Fibroblast of skin of right biceps (primary cell): ENCODE results near the gene C1orf232.

Experiments used
- DNase-seq: peaks from one replicate; pipeline ENCODE4 v3.0.0-alpha.2; 2013

C1orf232 gene

DNA sequence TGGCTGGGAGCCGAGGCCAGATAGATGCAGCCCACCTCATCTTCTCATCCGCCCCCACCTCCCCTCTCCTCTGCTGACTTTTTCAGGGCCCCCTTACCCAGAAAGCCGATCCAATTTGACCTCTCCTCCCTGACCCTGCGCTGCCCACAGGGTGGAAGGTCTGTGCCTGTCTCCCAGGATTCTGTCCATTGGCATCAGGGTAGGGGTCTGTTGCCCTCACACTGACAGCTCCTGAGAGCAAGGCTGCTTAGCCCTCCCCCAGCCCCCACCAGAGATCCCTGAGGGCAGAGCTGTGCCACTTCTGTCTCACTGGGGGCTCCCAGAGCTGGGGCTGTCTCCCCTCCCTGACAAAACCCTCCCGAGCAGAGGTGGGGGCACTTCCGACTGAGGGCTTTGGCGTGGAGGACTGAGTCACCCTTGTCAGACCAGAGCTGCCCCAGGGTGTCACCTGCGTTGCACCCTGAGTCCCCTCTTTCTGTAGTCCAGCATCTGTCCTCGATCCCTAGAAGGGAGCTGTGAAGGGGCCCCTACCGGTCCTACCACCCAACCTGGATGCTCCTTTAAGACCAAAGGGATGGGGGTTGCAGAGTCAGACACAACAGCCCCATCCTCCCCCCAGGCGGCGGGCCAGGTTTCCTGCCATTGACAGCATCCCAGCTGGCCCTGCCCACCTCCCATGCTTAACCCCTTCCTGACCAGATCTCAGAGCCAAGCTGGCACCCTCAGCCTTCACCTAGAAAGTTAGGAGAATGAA, 12.3 kb downstream of the C1orf232 start:
- DNase-seq = peak; percentile 47

DNA sequence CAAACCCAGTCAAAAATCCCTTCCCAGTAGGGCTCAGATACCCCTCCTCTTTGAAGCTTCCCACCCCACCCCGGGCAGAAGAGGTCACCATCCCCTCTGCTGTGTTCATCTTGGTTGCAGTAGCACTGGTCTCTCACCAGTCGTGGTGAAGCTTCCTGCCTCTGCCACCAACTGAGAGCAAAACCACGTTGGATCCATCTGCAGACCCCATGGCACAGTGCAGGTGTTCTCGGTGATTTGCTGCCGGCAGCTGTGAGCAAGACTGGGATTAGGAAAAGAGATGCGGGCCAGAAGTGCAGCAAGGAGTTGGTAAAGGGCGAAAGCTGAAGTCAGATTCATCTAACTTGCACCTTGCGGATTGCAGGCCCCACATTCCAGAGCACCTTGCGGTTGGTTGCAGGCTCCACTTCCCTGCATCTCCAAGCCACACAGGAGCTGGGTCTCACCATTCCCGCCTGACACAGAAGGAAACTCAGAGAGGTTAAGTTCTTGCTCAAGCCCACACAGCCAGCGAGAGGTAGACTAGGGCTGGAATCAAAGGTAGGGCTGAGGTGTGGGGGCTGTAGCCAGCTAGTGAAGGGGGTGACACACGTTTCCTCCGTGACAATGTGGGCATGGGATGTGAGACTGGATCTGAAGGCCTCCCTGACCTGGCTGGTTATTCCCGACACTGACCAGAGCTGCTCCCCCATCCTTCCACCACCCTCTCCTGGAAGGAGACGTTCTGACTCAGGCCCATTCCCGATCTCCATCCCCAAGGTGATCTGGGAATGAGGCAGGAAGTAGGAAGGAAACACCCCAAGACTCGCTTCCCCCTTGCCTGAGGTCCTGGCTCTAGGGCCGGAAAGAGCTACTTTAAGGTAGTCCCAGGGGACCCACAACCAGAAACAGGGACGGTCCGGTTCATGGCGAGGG, 13.1 kb downstream of the C1orf232 start:
- DNase-seq = no peak

DNA sequence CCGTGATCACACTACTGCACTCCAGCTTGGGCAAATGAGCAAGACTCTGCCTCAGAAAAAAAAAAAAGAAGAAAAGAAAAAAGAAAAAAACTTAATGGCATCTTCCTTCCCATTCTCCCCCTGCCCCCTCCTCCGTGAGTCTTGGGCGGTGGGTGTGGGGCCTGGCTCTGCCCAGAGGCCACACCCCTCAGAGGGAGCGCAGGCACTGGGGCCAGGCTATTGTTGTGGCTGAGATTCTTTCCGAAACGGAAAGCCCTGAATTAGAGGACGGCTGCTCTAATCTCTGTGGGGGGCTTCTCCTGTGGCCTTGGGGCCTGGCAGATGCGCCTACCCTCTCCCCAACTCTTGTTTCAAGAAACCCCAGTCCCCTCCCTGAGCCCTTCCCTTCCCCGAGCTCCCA, 14.0 kb downstream of the C1orf232 start:
- DNase-seq = no peak

DNA sequence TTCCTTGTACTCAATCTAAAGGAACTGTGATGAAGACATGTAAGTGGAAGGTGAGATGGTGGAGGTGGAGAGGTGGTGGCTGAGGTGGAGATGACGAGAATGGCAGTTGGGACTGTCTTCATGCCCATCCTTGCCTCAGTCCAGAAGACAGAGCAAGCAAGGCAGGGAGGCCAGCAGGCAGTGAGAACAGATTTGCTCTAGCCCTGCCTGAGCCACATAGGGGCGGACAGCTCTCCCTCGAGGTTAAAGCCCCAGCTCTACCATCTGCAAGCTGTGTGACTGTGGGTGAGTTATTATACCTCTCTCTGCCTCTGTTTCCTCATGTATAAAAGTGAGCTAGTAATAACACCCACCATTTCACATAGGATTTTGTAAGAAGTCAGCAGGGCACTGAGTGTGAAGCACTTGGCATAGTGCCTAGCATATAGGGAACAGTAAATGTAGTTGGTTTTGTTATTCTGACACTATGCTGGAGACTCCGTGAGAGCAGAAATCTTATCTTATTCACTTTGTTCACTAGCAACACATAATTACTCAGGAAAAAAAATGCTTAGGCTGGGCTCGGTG, 14.7 kb downstream of the C1orf232 start:
- DNase-seq = no peak

DNA sequence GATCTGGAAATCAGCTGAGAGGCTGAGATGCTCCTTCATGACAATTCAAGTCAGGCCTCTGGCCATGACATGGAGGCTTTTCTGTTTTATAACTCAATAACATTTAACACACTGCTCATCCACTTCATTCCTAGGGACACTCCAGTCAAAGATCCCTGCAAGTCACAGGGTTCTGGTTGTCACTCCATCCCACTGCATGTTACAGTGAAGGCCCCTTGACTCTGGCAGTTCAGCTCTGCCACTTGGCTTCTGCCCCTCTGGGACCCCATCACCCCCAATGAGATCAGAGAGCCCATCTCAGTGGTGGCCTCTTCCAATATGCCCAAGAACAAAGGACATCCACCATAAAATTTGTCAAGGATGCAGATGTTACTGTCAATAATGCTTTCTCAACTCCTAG, 19.9 kb downstream of the C1orf232 start:
- no peak for DNase-seq

DNA sequence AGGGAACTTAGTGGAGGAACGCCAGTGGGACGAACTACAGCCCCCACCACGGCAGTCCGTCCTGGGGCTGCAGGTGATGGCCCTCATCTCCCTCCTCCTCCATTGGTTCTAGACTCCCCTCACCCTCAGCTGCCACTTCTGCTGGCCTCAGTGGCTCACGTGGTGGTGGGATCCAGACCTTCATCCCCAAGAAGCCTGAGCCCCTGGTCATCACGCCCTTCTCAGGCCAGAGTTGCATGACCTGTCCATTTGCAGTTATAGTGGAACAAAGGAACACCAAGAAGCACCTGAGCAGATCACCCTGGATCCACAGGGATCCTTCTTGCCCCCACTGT, 22.8 kb downstream of the C1orf232 start:
- no peak for DNase-seq

DNA sequence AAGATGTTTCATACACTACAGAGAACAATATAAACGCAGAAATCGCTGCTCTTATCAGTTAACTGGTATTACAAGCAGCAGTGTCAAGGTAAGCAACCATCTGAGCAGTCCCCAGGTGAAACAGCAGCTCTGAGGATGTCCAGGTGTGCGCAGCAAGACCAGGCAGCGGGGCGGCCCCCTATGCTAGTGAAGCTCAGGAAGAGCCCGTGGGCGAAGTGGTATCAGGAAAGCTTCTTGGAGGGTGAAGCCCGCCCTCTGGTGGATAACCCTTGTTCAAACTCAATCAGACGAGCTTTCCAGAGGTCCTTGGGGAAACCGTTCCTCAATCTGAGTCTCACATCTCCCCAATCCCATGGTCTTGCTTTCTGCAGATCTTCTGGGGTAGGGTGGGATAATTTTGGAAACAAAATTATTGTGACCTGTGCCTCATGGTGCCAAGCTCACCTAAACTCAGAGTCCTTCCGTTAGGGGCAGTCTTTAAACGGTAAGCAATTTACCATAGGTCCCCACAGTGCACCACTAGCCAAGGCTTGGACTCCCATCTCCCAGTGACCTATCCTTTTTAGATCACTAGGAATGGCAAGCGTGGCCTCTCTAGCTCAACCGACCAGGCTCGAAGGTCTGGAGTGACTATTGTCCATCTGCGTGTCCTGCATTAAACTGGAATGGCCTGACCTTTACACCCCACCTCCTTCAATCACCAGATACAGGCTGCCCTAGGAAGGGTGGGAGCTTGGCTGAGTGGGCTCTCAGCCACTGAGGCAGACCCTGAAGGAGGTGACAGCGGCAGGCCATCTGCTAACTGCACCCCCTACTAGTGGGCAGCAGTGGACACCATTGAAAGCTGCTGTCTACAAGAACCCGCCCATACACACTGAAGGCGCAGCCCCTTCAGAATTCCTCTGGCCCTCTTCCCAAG, 23.5 kb downstream of the C1orf232 start:
- DNase-seq = peak; percentile 72

DNA sequence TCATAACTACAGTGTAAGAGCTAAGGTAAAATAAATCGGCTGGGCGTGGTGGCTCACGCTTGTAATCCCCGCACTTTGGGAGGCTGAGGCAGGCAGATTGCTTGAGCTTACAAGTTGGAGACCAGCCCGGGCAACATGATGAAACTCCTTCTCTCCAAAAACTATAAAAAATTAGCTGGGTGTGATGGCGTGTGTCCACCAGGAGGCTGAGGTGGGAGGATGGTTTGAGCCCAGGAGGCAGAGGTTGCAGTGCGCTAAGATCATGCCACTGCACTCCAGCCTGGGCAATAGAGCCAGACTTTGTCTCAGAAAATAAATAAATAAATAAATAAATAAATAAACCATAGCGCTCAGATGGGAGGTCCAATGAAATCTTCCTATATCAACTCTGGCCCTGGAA, 26.6 kb downstream of the C1orf232 start:
- no peak for DNase-seq

DNA sequence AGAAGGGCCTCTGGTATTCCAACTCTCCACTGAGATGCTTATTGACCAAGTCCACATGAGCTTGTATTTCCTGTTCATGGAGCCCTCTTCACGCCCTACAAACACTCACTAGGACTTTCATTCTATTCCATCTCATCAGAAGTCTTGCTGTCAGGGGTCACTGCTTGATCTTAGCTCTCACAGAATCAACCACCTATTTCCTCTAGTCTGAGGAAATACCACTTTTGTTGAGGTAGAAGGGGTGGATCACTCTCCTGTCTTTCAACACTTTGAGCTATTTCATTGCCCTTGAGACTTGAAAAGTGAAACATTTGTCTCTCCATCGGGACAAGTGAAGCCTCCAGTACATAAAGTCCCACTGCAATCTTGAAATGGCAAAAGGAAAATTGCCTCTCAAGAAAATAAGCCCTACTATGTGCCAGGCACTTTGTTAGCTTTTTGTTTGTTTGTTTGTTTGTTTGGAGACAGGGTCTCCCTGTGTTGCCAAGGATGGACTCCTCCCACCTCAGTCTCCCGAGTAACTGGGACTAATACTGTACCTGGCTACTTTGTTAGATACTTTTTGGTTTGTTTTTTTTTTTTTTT, 29.7 kb downstream of the C1orf232 start:
- DNase-seq = no peak

DNA sequence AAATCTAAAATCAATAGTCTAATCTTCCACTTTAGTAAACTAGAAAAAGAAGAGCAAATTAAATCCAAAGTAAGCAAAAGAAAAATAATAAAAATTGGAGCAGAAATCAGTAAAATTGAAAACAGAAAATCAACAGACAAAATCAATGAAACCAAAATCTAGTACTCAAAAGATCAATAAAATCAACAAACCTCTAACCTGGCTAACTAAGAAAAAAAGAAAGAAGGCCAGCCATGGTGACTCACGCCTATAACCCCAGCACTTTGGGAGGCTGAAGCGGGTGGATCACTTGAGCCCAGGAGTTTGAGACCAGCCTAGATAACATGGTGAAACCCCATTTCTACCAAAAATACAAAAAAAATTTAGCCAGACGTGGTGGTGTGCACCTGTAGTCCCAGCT, 34.3 kb downstream of the C1orf232 start:
- DNase-seq = no peak

DNA sequence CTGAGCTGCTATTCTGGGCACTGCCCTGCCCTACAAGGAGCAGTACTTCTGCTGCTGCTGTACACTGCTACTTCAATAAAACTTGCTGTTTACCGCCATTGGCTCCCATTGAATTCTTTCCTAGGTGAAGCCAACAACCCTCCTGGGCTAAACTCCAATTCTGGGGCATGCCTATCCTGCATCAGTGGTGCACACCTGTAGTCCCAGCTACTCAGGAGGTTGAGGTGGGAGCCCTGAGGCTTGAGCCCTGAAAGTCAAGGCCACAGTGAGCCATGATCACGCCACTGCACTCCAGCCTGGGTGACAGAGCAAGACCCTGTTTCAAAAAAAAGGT, 36.0 kb downstream of the C1orf232 start:
- DNase-seq = no peak

DNA sequence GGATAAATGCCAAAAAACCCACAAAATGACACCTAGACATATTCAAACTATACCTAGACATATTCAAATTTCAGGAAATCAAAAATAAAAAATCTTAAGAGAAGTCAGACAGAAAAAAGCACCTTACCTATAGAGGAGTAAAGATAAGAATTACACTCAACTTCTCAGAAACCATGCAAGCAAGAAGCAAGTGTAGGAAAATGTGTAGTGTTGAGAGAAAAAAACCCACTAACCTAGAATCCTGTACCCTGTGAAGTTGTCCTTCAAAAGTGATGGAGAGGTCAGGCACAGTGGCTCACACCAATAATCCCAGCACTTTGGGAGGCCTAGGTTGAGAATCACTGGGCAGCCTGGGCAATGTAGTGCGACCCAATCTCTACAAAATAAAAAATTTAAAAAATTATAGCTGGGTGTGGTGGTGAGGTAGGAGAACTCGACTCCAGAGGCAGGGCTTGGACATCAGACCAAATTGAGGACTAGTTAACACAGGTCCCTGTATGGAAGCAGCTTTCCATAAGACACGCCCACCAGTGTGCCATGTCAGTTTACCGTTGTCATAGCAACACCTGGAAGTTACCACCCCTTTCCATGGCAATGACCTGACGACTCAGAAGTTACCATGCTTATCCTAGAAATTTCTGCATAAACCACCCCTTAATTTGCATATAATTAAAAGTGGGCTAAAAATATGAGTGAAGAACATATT, 36.5 kb downstream of the C1orf232 start:
- no peak for DNase-seq

DNA sequence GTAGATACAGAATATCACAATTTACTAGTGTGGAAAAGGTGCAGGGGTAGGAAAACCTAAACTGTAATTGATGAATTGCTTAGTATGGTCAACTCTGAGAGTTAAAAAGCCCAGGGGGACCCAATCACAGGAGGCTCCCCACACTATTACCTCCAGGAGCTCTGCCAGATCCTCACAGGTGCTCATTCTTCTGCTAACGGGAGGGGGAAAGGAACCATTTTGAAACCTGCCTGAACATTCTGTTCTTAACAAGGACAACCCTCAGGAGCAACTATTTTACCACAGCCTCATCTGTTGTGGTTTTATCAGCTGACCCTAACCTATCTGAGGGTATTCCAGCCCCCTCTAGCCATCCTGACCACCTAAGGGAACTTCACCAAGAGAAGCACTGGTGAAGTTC, 38.1 kb downstream of the C1orf232 start:
- DNase-seq = no peak

DNA sequence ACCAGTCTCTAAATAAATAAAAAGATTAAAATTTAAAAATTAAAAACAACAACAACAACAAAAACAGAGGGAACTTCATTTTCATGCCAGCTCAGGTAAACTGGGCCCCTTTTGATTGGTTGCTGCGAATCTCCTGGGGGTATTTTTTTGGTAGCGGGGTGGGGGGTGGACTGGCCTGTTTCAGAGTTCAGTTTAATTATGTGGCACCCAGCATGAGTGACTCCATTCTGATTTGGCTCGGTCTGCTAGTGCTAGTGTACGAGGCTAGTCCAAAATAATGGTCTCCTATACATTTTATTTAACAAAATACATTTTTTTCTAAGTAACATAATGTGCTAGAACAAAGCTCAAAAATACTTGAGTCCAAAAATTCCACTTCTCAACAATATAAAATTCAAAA, 39.0 kb downstream of the C1orf232 start:
- DNase-seq = no peak

DNA sequence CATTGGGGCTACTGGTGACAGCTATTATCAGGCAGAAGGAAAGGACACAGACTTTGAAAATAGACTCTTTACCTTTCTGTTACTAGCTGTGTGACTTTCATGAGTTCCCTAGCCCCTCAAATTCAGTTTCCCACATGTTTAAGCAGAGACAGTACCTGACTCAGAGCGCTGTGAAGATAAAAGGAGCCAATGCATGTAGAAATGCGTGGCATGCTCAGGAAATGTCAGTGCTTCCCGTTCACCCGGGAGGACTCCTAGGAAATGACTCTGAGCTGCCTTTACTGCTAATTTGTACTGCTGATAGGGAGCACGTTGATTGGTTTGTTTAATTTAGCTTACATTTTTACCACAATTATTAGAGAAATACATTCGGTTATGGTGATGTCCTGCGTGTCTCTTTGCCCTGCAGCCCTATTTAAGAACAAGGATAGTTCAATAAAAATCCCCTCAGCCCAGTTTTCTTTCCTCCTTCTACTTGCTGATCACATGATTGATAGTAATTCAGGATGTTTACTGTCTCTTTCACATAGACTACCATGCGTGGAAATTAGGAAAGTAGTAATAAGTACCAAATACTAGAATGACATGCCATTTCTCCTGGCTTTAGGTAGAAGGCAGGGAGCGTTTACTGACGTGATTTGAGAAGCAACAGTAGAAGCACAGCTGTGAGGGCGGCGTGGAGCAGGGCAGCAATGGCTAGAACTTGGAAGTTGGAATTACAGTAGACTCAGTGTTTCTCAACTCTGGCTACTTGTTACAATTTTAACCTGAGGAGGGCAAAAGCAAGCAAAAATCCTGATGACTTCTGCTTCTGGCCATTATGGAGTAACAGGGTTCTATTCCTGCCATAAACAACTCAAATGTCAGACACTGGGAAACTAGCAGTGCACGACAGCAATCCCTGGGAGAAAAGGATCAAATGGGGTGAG, 41.3 kb downstream of the C1orf232 start:
- DNase-seq = no peak

DNA sequence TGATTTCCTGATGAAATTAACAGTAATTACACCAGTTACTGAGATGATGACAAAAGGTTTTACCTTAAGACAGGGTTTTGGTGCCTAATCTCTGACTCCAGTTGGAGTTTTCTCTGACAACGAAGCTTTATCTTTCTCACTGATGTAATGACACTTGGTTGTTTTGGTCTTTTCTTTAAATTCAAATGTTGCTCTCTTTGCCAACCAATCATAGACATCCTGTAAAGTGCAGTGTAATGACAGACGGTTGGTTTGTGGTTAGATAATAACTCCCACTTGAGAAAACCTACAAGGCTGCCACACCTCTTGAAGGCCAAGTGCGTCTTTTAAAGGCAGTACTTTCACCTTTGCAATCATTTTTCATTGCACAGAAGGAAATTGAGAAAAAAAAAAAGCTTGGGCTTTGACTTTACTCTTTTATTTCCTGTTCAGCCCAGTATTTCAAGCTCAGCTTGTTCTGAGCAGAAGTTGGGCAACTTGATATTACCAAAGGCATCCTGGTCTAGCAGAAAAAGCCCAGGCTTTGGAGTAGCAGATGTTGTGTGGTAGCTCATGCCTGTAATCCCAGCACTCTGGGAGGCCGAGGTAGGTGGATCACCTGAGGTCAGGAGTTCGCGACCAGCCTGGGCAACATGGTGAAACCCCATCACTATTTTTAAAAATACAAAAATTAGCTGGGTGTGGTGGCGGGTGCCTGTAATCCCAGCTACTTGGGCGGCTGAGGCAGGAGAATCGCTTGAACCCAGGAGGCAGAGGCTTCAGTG, 42.3 kb downstream of the C1orf232 start:
- peak; percentile 45 for DNase-seq

DNA sequence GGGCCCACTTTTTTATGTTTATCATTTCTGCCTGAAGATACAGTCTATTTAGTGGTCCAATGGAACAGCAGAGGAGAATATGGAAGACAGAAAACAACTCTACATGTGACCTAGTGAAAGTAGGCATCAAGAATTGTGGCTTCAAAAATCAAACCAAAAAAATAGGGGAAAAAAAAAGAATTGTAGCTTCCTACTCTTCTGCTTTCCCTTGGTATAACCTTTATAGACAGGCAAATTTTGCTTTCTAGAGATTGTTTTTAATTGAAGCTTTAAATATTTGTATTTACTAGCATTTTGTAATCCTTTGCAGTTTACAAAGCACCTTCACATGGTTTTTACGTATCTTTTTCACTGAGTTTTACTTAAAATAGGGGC, 42.8 kb downstream of the C1orf232 start:
- DNase-seq = no peak

DNA sequence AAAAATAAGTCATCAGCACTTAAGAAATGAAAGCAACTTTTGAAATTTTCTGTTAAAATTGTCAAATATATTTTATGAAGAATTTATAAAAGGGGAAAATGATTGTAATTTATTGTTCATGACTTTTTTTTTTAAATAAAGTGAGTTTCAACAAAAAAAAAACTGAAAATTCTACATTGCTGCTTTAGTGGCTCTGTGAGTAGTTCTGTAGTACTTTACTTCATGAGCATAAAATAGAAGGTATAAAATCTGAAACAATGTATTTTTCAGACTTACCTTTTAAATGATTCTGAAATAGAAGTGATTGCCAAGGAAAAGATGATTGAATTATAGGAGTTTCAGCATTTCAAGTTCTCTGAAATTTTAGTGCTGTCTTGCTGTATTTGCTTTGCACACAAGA, 43.4 kb downstream of the C1orf232 start:
- no peak for DNase-seq

DNA sequence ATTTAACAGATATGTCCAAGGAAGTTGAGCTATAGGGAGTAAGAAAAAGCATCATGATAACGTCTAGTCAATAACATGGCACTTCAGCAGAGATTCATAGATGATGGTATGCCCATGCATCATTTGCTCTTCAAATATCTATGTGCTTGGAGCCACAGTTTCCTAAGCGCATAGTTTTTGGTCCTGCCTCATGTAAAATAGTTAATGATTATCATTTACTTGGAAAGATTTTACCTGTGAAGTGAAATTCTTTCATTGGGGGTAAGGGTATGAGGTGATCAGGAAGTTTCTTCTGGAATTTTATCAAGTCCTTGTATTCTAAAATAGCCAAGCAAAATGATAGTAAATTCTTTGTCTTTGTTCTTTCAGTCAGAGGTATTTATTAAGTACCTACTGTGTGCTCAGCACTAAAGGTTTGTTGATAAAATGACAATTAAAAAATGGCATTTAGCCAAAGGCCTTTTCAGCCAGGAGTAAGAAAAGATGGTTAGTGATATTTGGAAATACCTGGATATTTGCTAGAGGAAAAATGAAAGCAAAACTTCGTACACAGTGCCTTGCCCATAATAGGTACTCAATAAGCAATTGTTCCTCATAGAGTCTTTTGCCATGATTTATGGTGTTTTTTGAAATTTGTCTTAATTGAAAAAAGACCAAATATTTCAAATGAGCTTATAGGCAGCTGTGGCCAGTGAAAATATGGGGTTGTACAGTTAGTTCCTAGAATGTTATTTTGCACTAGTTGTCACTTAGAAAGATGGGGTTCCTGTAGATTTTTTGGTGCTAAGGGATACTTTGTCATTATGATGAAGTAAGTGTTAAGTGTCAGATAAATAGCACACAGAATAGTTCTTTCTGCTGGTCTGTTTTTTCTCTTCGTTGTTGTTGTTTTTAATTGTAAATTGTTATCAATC, 44.1 kb downstream of the C1orf232 start:
- no peak for DNase-seq
